HepG2 (cell line): ENCODE measurements around the gene ABCA4.

Source experiments
- CTCF ChIP-seq: sonication (generic); formaldehyde crosslinking; IDR thresholded peaks from 2 replicates; pipeline ENCODE4 v1.5.0; 2020; ENCODE audit warnings: mild to moderate bottlenecking, missing genetic modification reagents, moderate library complexity
- EHMT2 ChIP-seq: fragments of 200-600 bp; sonication (generic); IDR thresholded peaks from 2 replicates; pipeline ENCODE4 v1.7.0; 2017; ENCODE audit warnings: antibody characterized with exemption, low read depth, low read length, borderline replicate concordance
- FOXK2 ChIP-seq: fragments of 450-650 bp; IDR thresholded peaks from 2 replicates; pipeline ENCODE4 v1.6.1; 2016
- GABPB1 ChIP-seq: IDR thresholded peaks from 2 replicates; pipeline ENCODE4 v1.6.1; 2016; ENCODE audit warnings: mild to moderate bottlenecking, missing genetic modification reagents, moderate library complexity, missing compliant biosample characterization
- POLR2A ChIP-seq, 2 experiments: IDR thresholded peaks; 2 replicates each; pipeline ENCODE4 v1.6.1; 2011; ENCODE audit warnings: low read depth in 2 of 2, low read length in 2 of 2, mild to moderate bottlenecking in 1 of 2, moderate library complexity in 1 of 2; ENCODE audit not compliant: insufficient read depth in 1 of 2
- RFX1 ChIP-seq: fragments of 450-650 bp; IDR thresholded peaks from 2 replicates; pipeline ENCODE4 v1.6.1; 2017
- ZBTB10 ChIP-seq: sonication (generic); formaldehyde crosslinking; IDR thresholded peaks from 2 replicates; pipeline ENCODE4 v1.4.0; 2020; ENCODE audit warnings: missing genetic modification reagents, borderline replicate concordance
- ZBTB43 ChIP-seq: sonication (generic); formaldehyde crosslinking; conservative IDR thresholded peaks from 2 replicates; pipeline ENCODE4 v1.4.0; 2020; ENCODE audit warnings: missing genetic modification reagents
- ZFP37 ChIP-seq: sonication (generic); formaldehyde crosslinking; IDR thresholded peaks from 2 replicates; pipeline ENCODE4 v1.4.0; 2020; ENCODE audit warnings: missing genetic modification reagents, borderline replicate concordance
- ZNF660 ChIP-seq: sonication (generic); formaldehyde crosslinking; IDR thresholded peaks from 2 replicates; pipeline ENCODE4 v1.5.1; 2020; ENCODE audit warnings: mild to moderate bottlenecking, low read depth, missing genetic modification reagents, borderline replicate concordance
- ZNF780A ChIP-seq: sonication (generic); formaldehyde crosslinking; IDR thresholded peaks from 2 replicates; pipeline ENCODE4 v1.8.0; 2022; ENCODE audit warnings: mild to moderate bottlenecking, missing genetic modification reagents, moderate library complexity

GRCh38 chr1:94056996-94057395 is 64.0 kb downstream of the ABCA4 start:
- TF ChIP-seq CTCF (CRISPR knock-in tag) = no peak
- no peak for TF ChIP-seq POLR2A (IDR thresholded peaks at IDR 0.05; ENCODE audit: insufficient read depth in 1 of 2, low read depth in 2 of 2, low read length in 2 of 2)
- TF ChIP-seq FOXK2 = no peak
- TF ChIP-seq RFX1 = no peak
- TF ChIP-seq ZFP37 (CRISPR knock-in tag) = no peak
- no peak for TF ChIP-seq EHMT2
- no peak for TF ChIP-seq GABPB1
- no peak for TF ChIP-seq ZBTB10 (CRISPR knock-in tag)
- no peak for TF ChIP-seq ZNF660 (CRISPR knock-in tag)
- no peak for TF ChIP-seq ZNF780A (CRISPR knock-in tag)
- TF ChIP-seq ZBTB43 = no peak
